CD4-positive, alpha-beta T cell treated with Interleukin-17A for 1 hour (primary cell): ENCODE measurements around the gene STK40.

Experiments
- DNase-seq: peaks from one replicate; pipeline ENCODE4 v3.0.0-alpha.2; 2020

The STK40 gene, protein sequence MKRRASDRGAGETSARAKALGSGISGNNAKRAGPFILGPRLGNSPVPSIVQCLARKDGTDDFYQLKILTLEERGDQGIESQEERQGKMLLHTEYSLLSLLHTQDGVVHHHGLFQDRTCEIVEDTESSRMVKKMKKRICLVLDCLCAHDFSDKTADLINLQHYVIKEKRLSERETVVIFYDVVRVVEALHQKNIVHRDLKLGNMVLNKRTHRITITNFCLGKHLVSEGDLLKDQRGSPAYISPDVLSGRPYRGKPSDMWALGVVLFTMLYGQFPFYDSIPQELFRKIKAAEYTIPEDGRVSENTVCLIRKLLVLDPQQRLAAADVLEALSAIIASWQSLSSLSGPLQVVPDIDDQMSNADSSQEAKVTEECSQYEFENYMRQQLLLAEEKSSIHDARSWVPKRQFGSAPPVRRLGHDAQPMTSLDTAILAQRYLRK

DNA sequence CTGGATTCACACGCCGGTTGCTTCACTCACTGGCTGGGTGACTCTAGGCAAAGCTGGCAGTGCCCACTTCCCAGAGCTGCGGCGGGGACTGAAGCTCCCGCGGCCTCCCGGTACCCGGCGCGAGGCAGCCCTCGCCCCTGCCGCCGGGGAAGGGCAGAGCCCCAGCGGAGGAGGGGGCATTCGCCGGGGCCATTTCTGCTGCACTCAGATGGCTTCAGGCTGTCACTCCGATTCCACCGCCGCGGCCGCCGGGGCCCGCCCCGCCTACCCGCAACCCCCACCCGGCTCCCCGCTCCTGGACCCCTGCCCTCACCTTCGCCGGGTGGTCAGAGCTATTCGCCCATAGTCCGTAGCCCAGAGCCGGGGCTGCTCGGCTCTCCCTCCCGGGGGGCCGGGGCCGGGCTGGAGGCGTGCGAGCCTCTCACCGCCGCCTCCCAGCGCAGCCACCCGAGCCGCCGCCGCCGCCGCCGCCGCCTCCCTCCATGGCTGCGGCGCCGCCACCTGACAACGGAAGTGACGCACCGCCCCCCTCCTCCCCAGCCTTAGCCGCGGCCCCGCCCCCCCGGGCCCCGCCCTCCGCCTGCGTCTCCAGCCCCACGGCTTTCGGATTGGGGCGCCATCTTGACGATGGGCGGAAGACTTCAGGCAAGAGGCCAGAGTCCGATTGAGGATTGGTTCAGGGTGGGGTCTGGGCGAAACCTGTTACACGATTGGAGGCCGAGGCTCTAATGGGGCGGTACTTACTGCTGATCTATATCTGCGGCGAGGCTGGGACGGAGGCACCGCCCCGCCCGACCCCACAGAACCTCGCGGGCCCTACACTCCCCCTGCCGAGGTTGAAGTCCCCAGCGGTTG lies at the start of gene STK40:
Gene STK40, minus strand, starts transcription at position 515 of the 855 bp plus-strand sequence. CDS start 24,592 bp downstream, outside the sequence.
- peak; percentile 99 for DNase-seq

DNA sequence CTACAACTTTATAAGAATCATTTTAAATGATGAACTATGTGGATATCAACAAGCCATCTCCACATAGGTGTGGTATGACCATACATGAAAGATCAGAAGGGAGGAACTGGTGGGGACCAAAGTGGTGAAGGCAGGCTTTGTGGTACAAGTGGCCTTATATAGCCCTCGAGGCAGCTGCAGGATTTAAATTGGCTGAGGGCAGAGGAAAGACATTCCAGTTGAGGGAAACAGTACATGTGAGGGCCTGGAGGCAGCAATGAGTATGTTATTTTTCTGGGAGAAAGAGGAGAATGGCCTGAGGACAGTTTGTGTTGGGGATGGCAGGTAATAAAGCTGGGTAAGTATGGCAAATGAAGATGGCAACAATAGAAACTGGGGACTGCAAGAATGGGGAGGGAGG lies 47.4 kb upstream of the STK40 start:
- DNase-seq, result no peak

DNA sequence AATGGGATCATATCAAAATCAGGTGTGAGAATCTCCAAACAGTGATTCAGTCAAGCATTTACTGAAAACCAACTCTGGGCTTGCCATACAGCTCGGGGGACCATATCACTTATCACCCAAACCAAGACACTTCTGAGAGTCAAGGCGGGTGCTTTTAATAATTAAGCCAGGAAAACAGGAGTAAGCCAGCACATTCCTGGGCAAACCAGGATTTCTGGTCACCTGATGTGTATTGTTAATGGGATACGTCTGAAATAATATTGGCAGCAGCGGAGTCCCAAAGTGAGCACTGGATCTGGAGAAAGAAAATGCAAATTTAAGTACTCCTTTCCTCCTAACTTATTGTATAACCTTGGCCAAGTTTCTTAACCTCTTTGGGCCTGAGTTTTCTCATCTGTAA lies 46.9 kb upstream of the STK40 start:
- DNase-seq, result no peak

DNA sequence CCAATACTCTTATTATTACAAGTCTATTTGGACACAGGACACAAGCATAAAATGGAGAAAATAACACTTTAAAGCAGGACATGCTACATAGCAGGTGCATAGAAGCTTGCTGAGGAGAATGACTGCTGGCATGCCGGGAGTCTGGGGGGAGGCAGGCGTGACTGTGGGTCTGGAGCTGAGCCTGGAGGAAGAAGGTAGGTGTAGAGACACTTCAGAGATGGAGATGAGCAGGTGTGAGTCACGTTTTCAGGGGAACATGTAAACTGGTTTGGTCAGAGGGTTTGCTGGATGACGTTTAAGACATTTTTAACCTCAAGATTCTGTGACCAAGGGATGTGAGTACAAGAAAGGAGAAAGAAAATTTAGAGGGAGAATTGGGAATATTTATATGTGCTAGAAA lies 40.1 kb upstream of the STK40 start:
- DNase-seq, result no peak

DNA sequence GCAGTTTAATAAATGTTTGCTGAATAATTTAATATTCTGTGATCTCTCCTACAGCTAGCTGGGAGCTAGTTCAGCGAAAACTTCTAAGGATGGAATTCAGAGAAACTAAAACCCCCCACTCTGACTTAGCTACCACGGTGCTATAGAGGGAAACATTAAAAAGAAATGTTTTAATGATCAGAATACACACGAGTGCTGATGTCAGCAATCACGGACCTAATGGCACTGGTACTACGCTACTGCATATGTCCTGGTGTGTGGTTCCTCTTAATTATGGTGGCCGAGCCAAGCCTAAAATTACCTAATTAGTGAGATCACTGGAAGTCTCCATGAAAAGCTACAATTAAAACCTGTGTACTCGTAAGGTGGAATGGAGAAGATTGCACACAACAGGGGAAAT lies 35.9 kb upstream of the STK40 start:
- no peak for DNase-seq

DNA sequence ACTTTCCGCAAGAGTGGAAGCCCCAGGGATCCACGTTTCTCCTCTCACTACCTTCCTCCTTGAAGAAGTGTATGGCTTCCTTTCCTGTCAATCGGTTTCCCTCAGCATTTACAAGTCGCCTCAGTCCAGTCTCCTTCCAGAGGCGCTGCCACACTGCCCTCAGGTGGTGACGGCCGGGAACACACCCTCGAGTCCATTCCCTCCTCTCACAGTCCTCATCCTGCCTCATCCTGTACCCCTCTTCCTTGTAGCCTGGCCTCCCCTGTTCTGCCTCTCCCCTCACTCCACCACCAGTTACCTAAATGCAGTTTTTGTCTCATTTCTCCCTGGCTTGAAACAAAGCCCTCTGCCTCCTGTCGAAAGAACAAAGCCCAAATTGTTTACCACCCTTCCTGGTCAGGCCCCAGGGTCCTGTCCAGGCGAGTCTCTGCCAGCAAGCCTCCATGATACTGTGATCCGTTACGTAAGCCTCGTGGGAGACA lies 35.2 kb upstream of the STK40 start:
- peak; percentile 89 for DNase-seq

DNA sequence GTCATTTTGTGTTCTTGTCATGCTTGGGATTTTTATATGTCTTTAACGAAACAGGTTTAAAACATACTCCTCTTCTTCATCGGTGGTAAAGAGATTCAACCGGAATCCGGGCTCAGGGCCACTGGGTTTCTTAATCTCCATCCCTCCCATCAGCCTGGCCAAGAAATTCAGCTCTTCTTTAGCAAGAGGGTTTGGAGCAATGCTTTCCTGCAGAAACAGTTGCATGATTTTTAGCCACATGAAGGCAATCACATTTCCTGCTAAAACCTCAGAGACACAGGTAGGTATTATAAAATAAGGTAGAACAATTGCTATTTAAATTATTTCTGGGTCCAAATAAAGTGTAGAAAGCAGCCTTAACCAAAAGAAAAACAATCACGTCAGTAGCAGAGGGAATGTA lies 34.7 kb upstream of the STK40 start:
- peak; percentile 39 for DNase-seq

DNA sequence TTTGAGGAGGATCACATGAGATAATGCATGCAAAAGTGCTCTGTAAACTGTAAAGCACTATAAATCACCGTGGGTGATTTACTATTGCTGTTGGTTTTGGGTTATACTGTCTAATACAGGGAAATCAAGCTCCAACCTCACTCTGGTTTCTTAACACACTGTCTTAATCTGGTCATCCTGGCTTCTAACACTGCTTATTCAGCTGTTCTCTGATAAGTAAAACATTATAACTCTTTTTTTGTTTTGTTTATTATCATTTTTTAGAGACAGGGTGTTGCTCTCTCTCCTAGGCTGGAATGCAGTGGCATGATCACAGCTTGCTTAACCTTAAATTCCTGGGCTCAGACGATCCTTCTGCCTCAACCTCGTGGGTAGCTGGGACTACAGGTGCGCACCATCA lies 33.8 kb upstream of the STK40 start:
- DNase-seq, result no peak

DNA sequence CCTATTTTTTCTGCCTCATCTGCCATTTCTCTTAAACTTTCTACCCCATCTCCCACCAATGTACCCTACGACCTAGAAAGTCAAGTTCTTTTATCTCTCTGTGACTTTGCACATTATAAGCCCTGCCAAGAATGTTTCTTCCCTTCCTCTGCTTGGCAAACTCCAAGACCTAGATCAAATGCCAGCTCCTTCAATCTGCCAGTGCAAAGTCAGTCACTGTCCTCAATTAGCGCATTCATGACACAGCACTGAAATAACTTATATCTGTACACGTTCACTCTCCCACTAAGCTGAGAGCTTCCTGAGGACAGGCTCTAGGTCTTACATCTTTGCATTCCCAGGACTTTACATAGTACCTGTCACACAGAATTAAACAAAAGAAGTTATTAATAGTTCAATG lies 33.4 kb upstream of the STK40 start:
- no peak for DNase-seq

DNA sequence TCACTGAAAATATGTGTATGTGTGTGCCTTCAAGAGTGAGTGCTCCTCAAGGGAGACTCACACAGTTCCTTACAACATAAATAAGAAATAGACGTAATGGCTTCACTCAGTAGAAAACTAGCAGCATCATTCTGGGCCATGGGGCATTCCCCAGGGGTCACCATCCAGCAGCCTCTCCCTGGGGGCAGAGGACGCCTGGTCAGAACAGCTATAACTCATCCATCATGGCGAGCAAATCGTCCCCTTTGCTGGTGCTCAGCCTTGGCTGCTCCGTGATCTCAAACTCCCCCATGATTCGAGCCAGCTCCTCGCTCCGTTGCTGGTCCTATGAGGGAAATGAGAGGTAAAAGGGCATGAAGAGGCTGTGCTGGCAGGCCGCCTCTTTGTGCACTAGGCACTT lies 32.2 kb upstream of the STK40 start:
- no peak for DNase-seq

DNA sequence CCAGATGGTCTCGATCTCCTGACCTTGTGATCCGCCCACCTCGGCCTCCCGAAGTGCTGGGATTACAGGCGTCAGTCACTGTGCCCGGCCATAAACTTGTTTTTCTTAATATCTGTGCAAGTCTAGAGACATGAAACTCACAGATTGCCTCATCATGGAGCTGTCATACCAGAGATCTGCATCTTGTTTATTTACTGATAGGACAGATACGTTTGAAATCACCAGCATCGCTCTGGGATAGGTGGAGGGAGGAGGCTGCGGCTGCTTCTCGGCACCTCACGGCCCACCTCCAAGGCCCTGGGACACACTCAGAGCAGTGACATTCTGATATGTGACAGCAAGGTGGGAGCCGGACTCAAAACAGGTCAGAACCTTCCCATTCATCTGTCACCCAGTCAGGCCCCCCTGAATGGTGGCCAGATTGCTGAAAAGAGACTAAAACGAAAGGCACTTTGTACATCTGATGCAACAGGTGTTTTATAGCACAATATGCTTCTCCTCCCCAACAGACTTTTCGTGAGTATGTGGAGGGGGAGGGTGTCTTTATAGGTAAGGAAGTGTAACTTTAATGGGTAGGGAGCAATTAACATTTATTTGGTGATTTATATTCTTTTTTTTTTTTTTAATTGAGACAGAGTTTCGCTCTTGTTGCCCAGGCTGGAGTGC lies 30.1 kb upstream of the STK40 start:
- DNase-seq, result no peak

DNA sequence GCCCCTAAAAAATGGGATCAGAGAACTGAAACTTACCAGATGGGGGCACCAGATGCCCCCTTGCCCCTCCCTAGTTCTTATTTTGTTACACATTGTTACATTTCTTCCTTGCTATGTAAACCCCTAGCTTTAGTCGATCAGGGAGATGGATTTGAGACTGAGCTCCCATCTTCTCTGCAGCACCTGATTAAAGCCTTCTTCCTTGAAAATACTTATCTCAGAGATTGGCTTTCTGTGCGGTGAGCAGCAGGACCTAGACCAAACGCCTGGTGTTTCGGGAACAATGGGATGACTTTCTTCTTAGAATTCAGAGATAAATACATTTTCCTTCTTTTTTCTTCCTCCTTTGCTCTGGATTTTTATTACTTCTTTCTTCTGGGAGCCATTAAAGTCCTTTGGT lies 28.7 kb upstream of the STK40 start:
- DNase-seq, result no peak

DNA sequence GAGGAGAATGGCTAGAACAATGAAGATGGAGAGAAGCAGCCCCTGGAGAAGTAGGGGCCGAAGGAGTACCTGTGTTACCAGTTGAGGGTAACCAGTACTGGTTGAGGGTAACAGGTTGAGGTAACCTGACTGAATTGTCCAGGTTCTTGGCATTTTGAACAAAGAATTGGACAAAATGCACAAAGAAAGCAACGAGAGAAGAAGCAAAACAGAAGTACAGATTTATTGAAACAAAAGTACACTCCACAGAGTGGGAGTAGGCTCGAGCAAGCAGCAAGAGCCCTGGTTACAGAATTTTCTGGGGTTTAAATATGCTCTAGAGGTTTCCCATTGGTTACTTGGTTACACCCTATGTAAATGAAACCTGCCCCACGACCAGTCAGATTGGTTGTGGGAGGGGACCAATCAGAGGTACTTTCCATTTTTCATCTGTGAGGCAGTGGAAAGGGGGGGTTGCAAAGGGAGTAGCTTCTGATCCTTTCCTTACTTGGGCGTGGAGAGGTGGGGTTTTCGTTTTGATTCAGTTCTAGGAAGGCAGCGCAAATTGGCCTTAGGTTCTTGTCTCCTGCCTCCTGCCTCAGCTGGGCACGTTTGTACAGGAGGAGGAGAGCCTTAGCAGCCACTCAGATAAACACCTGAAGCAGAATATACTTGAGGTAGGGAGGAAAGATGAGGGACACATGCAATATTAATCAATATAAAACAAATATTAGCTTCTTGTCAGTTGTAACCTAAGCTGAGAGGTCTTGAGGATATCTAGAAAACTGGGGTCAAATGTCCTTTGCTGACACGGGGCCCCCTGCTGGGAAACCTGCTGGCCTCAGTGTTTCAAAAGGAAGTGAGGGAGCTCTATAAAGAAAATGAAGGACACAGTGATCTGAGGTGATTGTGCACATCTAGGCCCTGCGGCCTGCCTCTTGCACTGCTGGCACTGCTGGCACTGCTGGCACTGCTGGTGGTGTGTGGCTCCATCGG lies 26.2 kb upstream of the STK40 start:
- DNase-seq, result peak; percentile 66

DNA sequence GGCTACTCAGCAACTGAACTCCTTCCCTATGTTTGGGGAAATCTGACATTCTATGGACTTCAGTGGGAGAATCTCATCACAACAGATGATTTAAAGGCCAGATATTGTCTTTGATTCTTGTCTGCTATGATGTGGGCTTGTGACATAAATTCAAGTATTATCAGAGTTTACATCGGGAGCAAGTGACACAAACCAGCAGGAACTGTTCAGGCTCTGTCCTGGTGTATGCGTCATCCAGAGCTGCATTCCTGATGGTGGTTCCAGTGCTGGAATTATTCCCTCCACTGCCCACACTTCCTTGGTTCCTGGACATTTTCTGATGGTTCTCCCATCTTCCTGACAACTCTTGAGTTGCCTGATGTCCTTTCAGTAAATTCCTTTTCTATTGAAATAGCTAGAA lies 22.8 kb upstream of the STK40 start:
- DNase-seq, result no peak

DNA sequence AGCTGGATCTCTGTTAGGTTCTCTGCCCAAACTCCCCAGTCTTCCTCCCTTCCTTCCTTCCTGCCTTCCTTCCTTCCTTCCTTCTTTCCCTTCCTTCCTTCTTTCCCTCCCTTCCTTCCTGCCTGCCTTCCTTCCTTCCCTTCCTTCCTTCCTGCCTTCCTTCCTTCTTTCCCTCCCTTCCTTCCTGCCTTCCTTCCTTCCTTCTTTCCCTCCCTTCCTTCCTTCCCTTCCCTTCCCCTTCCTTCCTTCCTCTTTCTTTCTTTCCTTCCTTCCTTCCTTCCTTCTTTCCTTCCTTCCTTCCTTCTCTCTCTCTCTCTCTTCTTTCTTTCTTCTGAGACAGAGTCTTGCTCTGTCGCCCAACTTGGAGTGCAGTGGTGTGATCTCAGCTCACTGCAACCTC lies 20.7 kb upstream of the STK40 start:
- DNase-seq, result no peak

DNA sequence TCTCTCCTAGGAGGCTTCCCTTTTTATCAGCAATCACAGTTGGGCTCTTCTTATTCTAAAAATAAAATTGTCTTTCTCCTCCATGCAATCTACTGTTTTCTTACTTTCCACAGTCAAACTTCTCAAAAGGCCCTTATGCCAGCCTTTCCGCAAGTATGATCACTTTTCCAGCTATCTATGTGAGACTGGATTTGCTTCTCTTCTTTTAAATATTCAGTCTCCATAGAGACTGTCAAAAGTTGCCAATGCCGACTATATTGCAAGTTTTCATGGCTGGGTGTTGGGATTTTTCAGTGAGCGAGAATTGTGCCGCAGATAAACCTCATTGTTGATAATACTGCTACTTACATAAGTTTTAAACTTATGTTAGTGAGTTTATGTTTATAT lies 16.8 kb upstream of the STK40 start:
- no peak for DNase-seq

DNA sequence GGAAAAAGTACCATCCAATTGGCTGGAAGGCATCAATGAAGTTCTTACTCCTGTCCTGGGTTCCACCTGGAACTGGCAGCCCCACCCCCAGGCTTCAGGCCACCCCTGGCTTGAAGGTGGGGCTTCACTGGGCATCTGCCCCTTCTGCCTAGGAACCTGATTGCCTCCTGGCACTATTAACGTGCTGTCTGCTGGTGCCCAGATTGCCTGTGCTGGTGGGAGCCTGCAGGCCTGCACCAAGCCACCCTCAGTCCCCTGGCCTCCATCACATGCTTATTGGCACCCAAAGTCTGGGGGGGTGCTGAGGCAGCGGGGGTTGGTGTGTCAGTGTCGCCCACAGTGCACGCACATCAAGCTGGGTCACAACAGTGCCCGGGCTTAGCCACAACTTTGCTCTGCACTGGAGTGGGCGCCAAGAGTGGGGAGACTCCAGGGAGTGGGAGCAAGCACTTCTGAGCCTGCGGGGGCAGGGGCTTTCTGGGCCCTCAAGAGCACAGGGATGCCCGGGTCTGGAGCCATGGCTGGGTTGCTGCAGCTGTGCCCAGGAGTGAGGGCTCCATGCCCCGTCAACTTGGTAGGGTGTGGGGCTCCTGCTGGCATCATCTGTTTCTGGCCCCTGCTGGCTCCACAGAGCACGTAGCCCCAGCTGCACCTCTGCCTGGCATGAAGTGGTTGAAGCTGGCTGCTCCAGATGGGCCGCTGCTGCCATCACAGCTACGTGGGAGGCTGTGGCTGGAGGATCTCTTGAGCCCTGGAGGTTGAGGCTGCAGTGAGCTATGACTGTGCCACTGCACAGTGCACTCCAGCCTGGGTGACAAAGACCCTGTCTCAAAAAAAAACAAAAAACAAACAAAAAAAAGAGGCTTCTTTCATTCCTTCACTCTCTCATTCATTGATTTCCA lies 16.1 kb upstream of the STK40 start:
- DNase-seq, result no peak

DNA sequence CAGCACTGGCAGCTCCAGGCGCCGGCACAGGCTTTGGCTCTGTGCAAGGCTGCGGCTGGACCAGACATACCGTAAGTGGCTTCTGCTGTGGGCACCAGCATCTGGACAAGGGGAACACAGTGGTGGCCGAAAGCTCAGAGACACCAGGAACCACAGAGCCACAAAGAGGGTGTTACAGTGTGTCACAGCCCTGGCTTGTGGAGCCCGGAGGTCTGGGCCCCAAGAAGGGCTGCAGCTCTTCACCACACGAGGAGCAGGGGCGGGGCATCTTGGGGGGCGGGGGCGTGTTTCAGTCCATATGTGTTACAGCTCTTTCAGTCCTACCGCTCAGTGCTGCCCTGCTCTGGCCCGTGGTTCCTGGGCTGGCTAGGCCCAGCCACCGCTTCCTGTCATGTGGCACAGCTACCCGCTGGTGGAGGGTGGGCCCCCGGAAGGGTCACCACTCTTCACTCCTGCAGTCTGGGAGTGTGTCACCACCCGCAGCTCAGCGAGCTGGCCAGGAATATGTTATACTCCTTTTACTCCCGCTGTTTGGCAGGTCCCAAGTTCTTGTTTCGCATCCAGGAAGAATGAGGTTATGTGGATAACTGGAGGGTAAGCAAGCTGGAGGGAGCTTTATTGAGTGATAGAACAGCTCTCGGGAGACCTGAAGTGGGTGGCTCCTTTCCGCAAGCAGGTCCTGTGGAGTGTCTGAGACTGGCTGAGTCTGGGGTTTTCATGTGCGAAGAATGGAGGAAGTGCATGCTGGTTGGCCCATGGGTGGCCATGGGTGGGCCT lies 15.3 kb upstream of the STK40 start:
- peak; percentile 56 for DNase-seq

DNA sequence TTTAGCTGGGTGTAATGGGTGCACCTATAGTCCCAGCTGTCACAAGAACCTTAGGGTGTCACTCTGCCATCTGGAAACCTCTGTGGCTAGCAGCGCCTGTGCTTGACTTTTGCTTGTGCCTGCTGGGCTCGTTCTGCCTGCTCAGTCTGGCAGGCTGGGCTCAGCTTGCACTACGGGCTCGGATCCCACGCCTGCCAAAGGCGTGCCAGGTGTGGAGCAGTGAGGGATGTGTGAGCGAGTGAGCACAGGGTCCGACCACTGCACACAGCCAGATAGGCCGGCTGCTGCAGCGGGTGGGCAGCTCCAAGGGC lies 14.7 kb upstream of the STK40 start:
- no peak for DNase-seq

DNA sequence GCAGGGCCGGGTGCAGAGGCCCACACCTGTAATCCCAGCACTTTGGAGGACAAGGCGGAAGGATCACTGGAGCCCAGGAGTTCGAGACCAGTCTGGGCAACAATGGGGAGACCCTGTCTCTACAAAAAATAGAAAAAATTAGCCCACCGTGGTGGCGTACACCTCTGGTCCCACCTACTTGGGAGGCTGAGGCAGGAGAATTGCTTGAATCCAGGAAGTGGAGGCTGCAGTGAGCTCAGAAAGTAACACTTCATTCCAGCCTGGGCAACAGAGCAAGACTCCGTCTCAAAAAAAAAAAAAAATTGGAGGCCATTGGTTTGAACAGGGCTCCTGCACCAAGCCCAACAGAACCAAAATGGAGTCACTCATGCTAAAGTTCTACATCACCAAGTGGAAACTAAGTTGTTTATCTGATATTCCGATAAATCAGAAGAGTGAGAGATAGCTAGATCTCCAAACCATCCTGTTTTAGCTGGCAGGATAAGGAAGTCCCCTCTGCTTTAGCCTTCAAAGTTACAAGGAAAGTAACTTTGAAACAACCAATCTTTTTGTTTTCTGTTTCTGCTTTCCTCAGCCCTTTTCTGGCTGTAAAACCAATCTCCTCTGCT lies 12.8 kb upstream of the STK40 start:
- no peak for DNase-seq
